Stimulated activated naive B cell treated with anti-CD40 and anti-IgM and Interleukin-4, amounts not matched to agents 10 μg/mL and 1 μg/mL and 100 μg/mL, for 72 hours (primary cell): ENCODE results near the gene CNTN1.

ENCODE experiments used
- ATAC-seq, 2 donors: fragments of 150-1000 bp; cut with Tn5 transposase; replicated peaks; 2 replicates each; pipeline ENCODE4 v1.10.0; 2021; ENCODE audit warnings: moderate library complexity in 1 of 2
- DNase-seq: peaks from one replicate; pipeline ENCODE4 v3.0.0; 2021
- H3K27ac Mint-ChIP-seq: one replicate; pipeline ENCODE4 v1.8.0; 2022; ENCODE audit warnings: mild to moderate bottlenecking, mixed read lengths
- H3K27me3 Mint-ChIP-seq, 2 donors: one replicate each; pipeline ENCODE4 v1.8.0; 2022; ENCODE audit warnings: mixed read lengths in 2 of 2
- H3K36me3 Mint-ChIP-seq, 2 donors: one replicate each; pipeline ENCODE4 v1.8.0; 2022; ENCODE audit warnings: mixed read lengths in 2 of 2, mild to moderate bottlenecking in 1 of 2
- H3K4me1 Mint-ChIP-seq, 2 donors: one replicate each; pipeline ENCODE4 v1.8.0; 2022; ENCODE audit warnings: mixed read lengths in 2 of 2, mild to moderate bottlenecking in 1 of 2
- H3K4me3 Mint-ChIP-seq, 2 donors: one replicate each; pipeline ENCODE4 v1.8.0; 2022; ENCODE audit warnings: mild to moderate bottlenecking in 2 of 2, mixed read lengths in 2 of 2, moderate library complexity in 1 of 2
- H3K9me3 Mint-ChIP-seq, 2 donors: one replicate each; pipeline ENCODE4 v1.8.0; 2022; ENCODE audit warnings: mixed read lengths in 2 of 2, mild to moderate bottlenecking in 1 of 2

Gene CNTN1

DNA sequence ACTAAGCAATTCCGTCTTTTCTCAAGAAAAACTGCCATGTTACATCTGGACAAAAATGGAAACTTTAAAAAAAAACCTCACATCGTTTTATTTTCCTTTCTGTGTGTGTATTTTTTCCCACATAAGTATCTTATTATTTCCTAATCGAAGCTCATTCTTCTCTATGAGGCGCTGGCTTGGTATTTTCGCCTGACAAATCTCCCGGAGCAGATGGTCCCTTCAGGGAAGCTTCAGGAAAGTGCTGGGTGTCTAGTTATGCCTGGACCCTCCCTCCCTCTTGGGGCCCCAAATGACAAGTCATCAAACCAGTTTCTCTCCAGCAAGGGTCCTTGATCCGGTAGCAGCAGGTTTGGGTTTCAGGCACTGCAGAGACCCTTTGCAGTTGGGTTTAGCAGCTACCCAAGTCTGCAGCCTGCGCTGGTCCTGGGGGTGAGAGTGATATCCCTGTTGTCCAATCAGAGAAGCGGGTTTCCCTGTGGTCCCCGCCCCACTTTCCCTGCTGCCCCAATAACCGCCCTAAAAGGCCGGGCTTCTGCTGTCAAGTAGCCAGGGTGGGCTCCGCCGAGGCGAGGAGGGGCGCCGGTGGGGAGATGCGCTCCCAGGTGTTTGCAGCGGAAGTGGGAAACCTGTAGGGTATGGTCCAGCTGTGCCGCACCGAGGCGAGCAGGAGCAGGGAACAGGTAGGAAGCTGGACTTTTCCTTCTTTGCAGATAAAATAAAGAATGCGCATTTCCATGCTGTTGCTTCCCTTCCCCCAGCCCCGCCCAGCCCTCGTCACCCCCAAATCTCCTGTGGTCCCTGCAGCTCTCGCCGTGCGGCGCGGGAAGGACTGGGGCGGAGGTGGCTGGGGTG is at the start of gene CNTN1:
Gene CNTN1 (plus strand): TSS at position 527 of the 852 bp plus-strand sequence.
- no peaks in the 10 kb centered on the region for H3K9me3 Mint-ChIP-seq
- peak; percentile 45 to 66 for ATAC-seq
- no peaks in the 10 kb centered on the region for H3K36me3 Mint-ChIP-seq
- no peak within 1 kb of the TSS for H3K27ac Mint-ChIP-seq
- no peak for DNase-seq
- H3K27me3 Mint-ChIP-seq: peaks cover 29 to 33% of the 10 kb centered on the region in 2 donors
- peaks cover 0 to 8% of the 10 kb centered on the region in 2 donors for H3K4me1 Mint-ChIP-seq
- H3K4me3 Mint-ChIP-seq: peak within 1 kb of the TSS in 1 of 2 donors; percentile 52

DNA sequence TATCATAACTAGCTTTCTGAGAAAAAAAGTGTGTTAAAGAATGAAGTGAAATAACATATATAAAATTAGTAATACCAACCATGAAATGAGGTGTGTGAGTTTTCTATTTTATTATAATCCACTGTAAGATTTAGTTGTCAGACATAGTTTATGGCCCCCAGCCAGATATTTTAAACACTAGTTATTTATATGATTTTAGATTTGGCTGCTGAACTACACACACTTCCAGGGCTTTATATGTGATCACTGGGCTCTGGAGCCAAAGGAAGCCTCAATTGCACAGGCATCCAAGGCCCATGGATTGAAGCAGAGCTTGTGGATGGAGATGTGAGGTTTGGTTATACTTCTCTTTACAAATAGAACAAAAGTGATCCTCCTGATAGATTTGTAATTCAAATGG is 48.7 kb upstream of the CNTN1 start:
- no peaks in the 10 kb centered on the region for H3K36me3 Mint-ChIP-seq
- peaks cover 0 to 4% of the 10 kb centered on the region in 2 donors for H3K27me3 Mint-ChIP-seq
- DNase-seq (no peak), ATAC-seq (no peak)
- H3K4me3 Mint-ChIP-seq: no peak overlapping the region
- H3K9me3 Mint-ChIP-seq: peaks cover 9 to 12% of the 10 kb centered on the region in 2 donors
- no peak overlapping the region for H3K27ac Mint-ChIP-seq
- H3K4me1 Mint-ChIP-seq: no peaks in the 10 kb centered on the region

DNA sequence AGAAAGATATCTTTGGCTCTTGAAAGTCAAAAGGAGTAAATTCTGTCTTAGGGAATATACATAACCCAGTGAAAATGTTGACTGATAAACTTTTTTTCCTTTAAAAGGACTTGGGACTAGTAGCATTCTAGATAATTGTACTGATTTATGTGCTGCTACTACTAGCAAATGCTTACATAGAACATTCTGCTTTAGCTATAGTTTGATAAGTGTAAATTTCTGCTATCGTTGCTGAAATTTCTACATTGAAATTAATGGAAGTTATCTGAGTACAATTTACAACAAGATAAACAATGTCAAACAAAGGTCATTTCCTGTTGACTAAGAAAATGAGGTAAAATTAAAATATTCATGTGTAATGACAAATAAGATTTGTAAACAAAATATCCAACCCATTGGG is 48.3 kb upstream of the CNTN1 start:
- H3K27ac Mint-ChIP-seq: no peak overlapping the region
- no peaks in the 10 kb centered on the region for H3K36me3 Mint-ChIP-seq
- H3K27me3 Mint-ChIP-seq: peaks cover 0 to 4% of the 10 kb centered on the region in 2 donors
- no peak for DNase-seq
- peaks cover 9% of the 10 kb centered on the region in 2 donors for H3K9me3 Mint-ChIP-seq
- no peaks in the 10 kb centered on the region for H3K4me1 Mint-ChIP-seq
- no peak overlapping the region for H3K4me3 Mint-ChIP-seq
- no peak for ATAC-seq

DNA sequence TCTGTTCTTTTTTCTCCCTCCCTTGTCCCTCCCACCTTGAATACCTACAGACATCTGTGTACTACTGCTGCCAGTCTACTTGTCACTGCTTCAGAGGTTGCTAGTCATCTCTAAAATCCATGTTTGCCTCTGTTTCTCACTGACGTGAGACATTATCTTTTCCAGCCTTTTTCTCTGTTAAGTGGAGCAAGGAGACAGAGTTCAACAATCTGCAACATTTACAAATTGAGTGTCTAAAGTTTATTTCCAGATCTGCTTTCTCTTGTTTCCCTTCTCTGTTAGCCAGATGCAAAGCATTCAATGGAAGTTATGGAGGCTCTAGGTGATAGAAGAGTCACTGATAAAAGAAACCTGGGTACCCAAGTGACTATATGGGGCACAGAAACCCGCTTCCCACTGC is 47.5 kb upstream of the CNTN1 start:
- ATAC-seq (no peak), DNase-seq (no peak)
- Mint-ChIP-seq H3K4me1 (no peaks in the 10 kb centered on the region), H3K36me3 (no peaks in the 10 kb centered on the region), H3K27me3 (peaks cover 0 to 4% of the 10 kb centered on the region in 2 donors), H3K4me3 (no peak overlapping the region), H3K9me3 (peaks cover 7 to 9% of the 10 kb centered on the region in 2 donors), H3K27ac (no peak overlapping the region)

DNA sequence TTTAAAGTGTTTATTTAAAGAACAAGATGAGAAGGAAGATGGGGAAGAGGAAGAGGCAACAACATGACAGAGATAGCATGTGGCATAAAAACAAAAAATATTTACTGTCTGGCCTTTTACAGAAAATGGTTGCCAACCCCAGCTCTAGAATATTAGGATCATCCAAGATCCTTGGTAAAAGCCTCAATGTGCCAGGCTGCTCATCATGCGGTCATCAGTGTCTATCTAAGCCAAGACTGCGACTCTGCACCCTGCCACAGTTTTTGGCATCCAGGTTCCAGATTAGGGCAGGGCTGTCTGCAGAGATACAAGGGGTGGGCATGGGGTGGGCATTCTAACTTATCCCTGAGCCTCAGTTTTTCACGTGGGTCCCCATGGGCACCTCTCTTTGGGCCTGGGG is 46.9 kb upstream of the CNTN1 start:
- DNase-seq: no peak
- no peaks in the 10 kb centered on the region for H3K4me1 Mint-ChIP-seq
- no peak overlapping the region for H3K27ac Mint-ChIP-seq

DNA sequence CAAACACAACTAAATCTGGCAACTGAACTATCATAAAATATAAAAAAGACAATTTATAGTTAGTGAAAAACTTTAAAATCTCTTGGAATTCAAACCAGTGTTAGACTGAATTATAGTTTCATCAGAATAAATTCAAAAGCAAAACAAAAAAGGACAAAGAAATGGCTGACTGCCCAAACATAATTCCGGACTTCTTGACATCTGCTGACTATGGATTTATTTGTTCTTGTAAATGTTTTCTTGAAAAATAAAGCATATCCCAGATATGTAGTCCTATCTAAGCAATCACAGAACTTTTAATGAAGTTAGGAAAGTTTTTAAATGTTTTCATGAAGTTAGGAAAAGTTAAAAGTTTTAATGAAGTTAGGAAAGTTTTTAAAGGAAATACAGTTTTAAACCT is 45.8 kb upstream of the CNTN1 start:
- peaks cover 0 to 4% of the 10 kb centered on the region in 2 donors for H3K27me3 Mint-ChIP-seq
- peaks cover 0 to 2% of the 10 kb centered on the region in 2 donors for H3K9me3 Mint-ChIP-seq
- no peaks in the 10 kb centered on the region for H3K4me1 Mint-ChIP-seq
- H3K36me3 Mint-ChIP-seq: no peaks in the 10 kb centered on the region
- DNase-seq (no peak), ATAC-seq (no peak)
- no peak overlapping the region for H3K27ac Mint-ChIP-seq
- no peak overlapping the region for H3K4me3 Mint-ChIP-seq

More for the DNA sequence above, 46.9 kb upstream of the CNTN1 start:
- Mint-ChIP-seq H3K9me3 (peaks cover 4 to 6% of the 10 kb centered on the region in 2 donors), H3K36me3 (no peaks in the 10 kb centered on the region), H3K27me3 (peaks cover 0 to 4% of the 10 kb centered on the region in 2 donors), H3K4me3 (no peak overlapping the region)
- ATAC-seq: no peak

DNA sequence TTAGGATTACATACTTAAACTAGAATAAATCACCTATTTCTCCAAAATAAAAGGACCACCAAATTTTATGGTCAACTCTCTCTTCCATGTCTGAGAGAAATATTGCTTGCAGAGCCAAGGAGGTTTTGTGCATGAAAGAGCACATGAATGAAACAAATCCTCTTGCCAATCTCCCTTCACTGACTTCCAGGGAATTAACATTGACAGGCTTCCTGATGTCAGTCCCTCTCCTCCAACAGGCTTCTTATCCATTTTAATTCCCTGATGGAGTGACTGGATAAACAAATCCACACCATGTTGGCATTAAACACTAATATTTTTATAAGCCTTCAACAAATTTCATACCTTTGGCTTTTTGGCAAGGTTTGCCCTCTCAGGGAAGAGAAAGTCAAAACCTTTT is 45.3 kb upstream of the CNTN1 start:
- Mint-ChIP-seq H3K4me3 (no peak overlapping the region), H3K9me3 (peaks cover 0 to 2% of the 10 kb centered on the region in 2 donors), H3K27me3 (peaks cover 0 to under 1% of the 10 kb centered on the region in 2 donors), H3K4me1 (no peaks in the 10 kb centered on the region), H3K36me3 (no peaks in the 10 kb centered on the region), H3K27ac (no peak overlapping the region)
- ATAC-seq (no peak), DNase-seq (no peak)

DNA sequence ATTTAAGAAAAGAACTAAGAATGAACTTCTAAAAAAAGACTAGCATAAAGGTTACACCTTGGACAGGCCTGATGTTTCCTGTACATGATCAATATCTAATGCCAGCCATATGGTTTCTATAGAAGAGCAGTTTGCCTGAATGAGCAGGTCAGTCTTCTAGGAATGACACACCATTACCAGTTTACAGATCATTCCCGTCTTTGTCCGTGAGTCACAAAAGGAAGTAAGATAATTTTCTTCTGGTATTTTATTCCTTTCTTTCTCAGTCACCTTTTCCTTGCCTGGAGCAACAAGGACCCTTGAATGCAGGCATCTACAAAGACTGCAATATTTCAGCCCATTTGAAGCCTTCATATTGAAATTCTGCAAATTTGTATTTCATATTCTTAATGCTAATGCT is 44.6 kb upstream of the CNTN1 start:
- no peaks in the 10 kb centered on the region for H3K36me3 Mint-ChIP-seq
- H3K9me3 Mint-ChIP-seq: peaks cover 0 to 2% of the 10 kb centered on the region in 2 donors
- ATAC-seq: no peak
- DNase-seq: no peak
- no peak overlapping the region for H3K27ac Mint-ChIP-seq
- H3K4me3 Mint-ChIP-seq: no peak overlapping the region
- H3K4me1 Mint-ChIP-seq: no peaks in the 10 kb centered on the region
- no peaks in the 10 kb centered on the region for H3K27me3 Mint-ChIP-seq

DNA sequence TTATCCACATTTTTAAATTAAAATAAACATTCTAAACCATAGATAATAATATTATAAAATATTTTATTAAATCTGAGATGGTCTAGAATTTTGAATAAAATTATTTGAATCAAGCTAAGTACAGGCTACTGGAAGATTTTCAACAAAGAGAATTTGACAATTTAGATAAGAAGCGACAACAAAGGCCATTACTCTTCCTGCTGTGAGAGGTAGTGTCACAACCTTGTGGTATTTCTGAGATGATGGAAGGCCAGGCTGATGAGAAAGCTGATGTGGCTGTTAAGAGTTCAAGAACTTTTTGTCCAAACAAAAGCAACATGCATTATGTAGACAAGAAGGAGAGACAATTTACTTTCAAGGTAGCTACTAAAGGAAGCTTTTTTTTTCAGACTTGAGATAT is 43.7 kb upstream of the CNTN1 start:
- H3K9me3 Mint-ChIP-seq: no peaks in the 10 kb centered on the region
- no peak overlapping the region for H3K27ac Mint-ChIP-seq
- H3K4me1 Mint-ChIP-seq: no peaks in the 10 kb centered on the region

DNA sequence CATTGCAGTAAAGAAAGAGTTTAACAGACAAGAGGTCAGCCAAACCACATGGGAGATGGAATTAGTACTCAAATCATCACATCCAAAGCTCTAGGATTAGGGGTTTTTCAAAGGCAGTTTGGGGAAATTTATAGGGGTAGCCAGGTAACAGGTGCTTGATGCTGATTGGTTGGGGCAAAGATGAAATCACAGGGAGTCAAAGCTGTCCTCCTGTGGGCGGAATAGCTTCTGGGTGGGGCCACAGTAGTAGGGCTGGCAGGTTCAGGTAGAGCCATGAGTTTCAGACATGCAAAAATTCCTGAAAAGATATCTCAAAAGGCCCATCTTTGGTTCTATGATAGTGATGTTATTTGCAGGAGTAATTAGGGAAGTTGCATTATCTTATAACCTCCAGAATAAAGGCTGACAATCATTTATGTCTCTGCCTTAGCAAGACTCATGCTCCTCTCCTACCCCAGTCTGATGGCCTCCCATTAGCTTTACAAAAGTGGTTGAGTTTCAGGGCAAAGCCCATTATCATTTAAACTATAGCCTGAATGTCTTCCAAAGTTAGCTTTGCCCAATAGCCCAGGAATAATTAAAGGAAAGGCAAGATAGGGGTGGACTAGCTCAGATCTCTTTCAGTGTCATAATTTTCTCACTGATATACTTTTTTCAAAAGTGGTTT is 42.1 kb upstream of the CNTN1 start:
- H3K4me3 Mint-ChIP-seq: no peak overlapping the region
- DNase-seq (no peak), ATAC-seq (no peak)
- H3K27me3 Mint-ChIP-seq: no peaks in the 10 kb centered on the region
- no peak overlapping the region for H3K27ac Mint-ChIP-seq
- H3K36me3 Mint-ChIP-seq: no peaks in the 10 kb centered on the region
- H3K4me1 Mint-ChIP-seq: no peaks in the 10 kb centered on the region
- no peaks in the 10 kb centered on the region for H3K9me3 Mint-ChIP-seq

More for the DNA sequence above, 43.7 kb upstream of the CNTN1 start:
- H3K4me3 Mint-ChIP-seq: no peak overlapping the region
- H3K36me3 Mint-ChIP-seq: no peaks in the 10 kb centered on the region
- ATAC-seq (no peak), DNase-seq (no peak)
- no peaks in the 10 kb centered on the region for H3K27me3 Mint-ChIP-seq

DNA sequence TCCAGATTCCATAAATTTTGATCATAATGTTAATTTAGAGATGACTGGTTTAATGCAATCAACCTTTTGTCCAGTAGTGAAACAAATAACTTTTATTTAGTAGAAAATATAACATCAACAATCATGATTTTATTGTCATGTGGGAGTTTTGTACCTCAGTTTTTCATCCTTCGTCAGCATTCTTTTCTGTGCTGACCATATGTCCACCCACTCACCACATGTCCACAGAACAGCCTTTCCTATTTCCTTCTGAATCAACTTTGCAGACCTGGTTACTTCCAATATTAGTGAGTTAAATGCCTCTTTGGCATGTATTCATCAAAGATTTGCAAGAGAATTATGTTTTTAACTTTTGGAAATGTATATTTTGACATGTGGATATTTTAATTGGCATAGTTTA is 36.8 kb upstream of the CNTN1 start:
- H3K27ac Mint-ChIP-seq: no peak overlapping the region
- H3K9me3 Mint-ChIP-seq: no peaks in the 10 kb centered on the region
- DNase-seq: no peak
- H3K4me3 Mint-ChIP-seq: no peak overlapping the region
- H3K36me3 Mint-ChIP-seq: no peaks in the 10 kb centered on the region
- no peaks in the 10 kb centered on the region for H3K27me3 Mint-ChIP-seq
- ATAC-seq: no peak
- no peaks in the 10 kb centered on the region for H3K4me1 Mint-ChIP-seq

DNA sequence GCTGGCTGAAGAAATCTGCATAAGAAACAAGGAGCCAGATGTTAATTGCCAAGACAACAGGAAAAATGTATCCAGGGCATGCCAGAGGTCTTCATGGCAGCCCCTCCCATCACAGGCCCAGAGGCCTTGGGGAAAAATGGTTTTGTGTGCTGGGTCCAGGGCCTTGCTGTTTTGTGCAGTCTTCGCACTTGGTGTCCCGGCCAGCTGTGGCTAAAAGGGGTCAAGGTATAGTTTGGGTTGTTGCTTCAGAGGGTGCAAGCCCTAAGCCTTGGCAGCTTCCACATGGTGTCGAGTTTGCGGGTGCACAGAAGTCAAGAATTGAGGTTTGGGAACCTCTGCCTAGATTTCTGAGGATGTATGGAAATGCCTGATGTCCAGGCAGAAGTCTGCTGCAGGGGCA is 29.9 kb upstream of the CNTN1 start:
- no peak for ATAC-seq
- no peak for DNase-seq
- Mint-ChIP-seq H3K9me3 (peaks cover 0 to 6% of the 10 kb centered on the region in 2 donors), H3K4me1 (no peaks in the 10 kb centered on the region), H3K27ac (no peak overlapping the region), H3K36me3 (no peaks in the 10 kb centered on the region), H3K27me3 (no peaks in the 10 kb centered on the region), H3K4me3 (no peak overlapping the region)

DNA sequence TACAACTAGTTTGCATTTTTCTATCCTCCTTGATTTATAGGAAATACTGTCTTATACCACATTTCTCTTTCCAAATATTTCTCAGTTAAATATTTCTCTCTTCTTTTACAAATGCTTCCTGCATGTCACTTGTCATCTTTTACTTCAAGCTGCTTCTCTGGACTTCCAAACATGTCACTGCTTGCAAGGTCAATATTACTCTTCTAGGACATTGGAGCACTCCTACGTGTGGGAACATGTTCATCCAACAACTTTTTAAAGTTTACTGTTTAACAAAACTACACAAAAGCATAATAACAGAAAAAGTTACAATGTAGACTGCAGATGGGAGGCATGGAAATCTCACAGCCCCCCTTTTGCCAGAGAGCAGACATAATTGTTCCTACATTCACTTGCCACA is 28.5 kb upstream of the CNTN1 start:
- DNase-seq: no peak
- no peak overlapping the region for H3K4me3 Mint-ChIP-seq
- peaks cover 0 to 6% of the 10 kb centered on the region in 2 donors for H3K9me3 Mint-ChIP-seq
- no peak for ATAC-seq
- no peaks in the 10 kb centered on the region for H3K27me3 Mint-ChIP-seq
- H3K4me1 Mint-ChIP-seq: no peaks in the 10 kb centered on the region
- H3K36me3 Mint-ChIP-seq: no peaks in the 10 kb centered on the region
- H3K27ac Mint-ChIP-seq: no peak overlapping the region

DNA sequence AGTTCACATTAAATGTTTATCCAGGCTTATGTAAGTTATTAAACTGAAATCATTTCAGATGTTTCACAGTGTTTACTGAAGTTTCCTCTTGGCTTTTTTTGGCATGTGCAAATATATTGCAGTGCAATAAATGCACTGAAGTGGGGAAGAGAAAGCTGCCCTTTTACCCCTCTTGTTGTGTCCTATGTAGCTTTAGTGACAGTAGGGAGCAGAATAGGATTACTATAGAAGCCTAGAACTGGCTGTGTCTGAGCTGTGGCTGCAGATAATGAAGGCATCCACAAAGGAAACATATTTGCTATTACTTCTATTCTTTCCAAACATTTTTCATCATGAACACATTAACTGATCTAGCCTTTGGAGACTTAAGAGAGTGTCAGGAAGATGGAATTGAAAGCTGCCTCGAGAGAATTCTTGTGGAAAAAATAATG is 24.1 kb upstream of the CNTN1 start:
- ATAC-seq: no peak

DNA sequence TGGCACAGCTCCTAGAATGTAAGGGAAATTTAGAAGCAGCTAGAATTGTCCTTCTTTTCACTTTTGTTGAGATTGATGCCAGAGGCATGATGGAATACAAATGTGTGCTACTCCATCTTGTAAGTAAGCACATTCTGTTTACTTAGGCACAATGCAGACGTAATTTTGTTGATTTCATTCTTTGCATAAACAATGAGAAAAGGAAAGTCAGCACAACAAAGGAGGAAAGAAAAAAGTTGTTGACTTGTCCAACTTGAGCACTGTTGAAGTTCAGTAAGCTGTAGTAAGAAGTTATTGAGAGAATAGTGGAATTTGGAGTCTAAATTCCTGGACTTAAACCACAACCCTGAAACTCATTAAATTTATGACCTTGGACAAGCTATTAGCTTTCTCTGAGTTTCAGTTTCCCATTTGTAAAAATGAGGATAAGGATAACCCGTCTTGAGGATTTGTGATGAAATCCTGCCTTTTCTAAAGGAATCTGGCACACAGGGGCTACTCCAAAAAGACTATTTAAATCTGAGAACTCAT is 19.4 kb upstream of the CNTN1 start:
- peaks cover 2 to 3% of the 10 kb centered on the region in 2 donors for H3K9me3 Mint-ChIP-seq

More for the DNA sequence above, 24.1 kb upstream of the CNTN1 start:
- H3K9me3 Mint-ChIP-seq: peaks cover 0 to 1% of the 10 kb centered on the region in 2 donors
- no peaks in the 10 kb centered on the region for H3K4me1 Mint-ChIP-seq
- H3K4me3 Mint-ChIP-seq: no peak overlapping the region
- H3K27me3 Mint-ChIP-seq: no peaks in the 10 kb centered on the region
- DNase-seq: no peak
- H3K36me3 Mint-ChIP-seq: no peaks in the 10 kb centered on the region
- H3K27ac Mint-ChIP-seq: no peak overlapping the region

More for the DNA sequence above, 19.4 kb upstream of the CNTN1 start:
- ATAC-seq (no peak), DNase-seq (no peak)
- no peak overlapping the region for H3K27ac Mint-ChIP-seq
- H3K4me1 Mint-ChIP-seq: no peaks in the 10 kb centered on the region
- no peak overlapping the region for H3K4me3 Mint-ChIP-seq
- H3K36me3 Mint-ChIP-seq: no peaks in the 10 kb centered on the region
- H3K27me3 Mint-ChIP-seq: no peaks in the 10 kb centered on the region
